ENCODE measurements around the gene MED26. TPM values are rescaled to one million over a fixed set of nuclear protein-coding genes. Genes with fewer than 3 reads are reported as not detected.

The MED26 gene
- total RNA-seq, 1 experiment from 2014 or later: 9.0 TPM

- peaks cover 54% of the 10 kb centered on the region for H3K36me3 Mint-ChIP-seq (ENCODE audit: insufficient read depth, unreplicated experiment)
- no peak overlapping the region for H3K27ac Mint-ChIP-seq (ENCODE audit: unreplicated experiment)
- no peaks in the 10 kb centered on the region for H3K4me1 Mint-ChIP-seq (ENCODE audit: low read depth, unreplicated experiment)
- no TSS peak for BruUV-seq (replicated peaks)
- no peaks in the 10 kb centered on the region for H3K27me3 Mint-ChIP-seq (ENCODE audit: unreplicated experiment)
- H3K9me3 Mint-ChIP-seq (ENCODE audit: low read depth, unreplicated experiment): no peaks in the 10 kb centered on the region
- TF ChIP-seq CTCF (IDR thresholded peaks at IDR 0.05; ENCODE audit: unreplicated experiment): no peak
- no peak overlapping the region for H3K4me3 Mint-ChIP-seq (ENCODE audit: low read depth, unreplicated experiment)
- DNase-seq: no peak
- intact Hi-C loops (cut with micrococcal nuclease; ENCODE audit: unreplicated experiment): no loop called here
- CTCF ChIA-PET: no interaction called here
These were observed 96.7 kb downstream of the MED26 start for GRCh38 chr19:16531380-16531669.

- CTCF ChIA-PET: no interaction called here
- no peak for DNase-seq
- intact Hi-C loops (cut with micrococcal nuclease; ENCODE audit: unreplicated experiment): no loop called here
- Mint-ChIP-seq H3K36me3 (ENCODE audit: insufficient read depth, unreplicated experiment) (peaks cover 53% of the 10 kb centered on the region), H3K4me1 (ENCODE audit: low read depth, unreplicated experiment) (no peaks in the 10 kb centered on the region), H3K27me3 (ENCODE audit: unreplicated experiment) (no peaks in the 10 kb centered on the region), H3K9me3 (ENCODE audit: low read depth, unreplicated experiment) (no peaks in the 10 kb centered on the region), H3K4me3 (ENCODE audit: low read depth, unreplicated experiment) (no peak overlapping the region), H3K27ac (ENCODE audit: unreplicated experiment) (no peak overlapping the region)
- no TSS peak for BruUV-seq (replicated peaks)
- TF ChIP-seq CTCF (IDR thresholded peaks at IDR 0.05; ENCODE audit: unreplicated experiment): no peak
These were observed 97.2 kb downstream of the MED26 start for GRCh38 chr19:16530540-16531379.

GRCh38 chr19:16529466-16530144, 98.4 kb downstream of the MED26 start:
- no peak for DNase-seq
- no peak for TF ChIP-seq CTCF (IDR thresholded peaks at IDR 0.05; ENCODE audit: unreplicated experiment)
- no peak overlapping the region for H3K4me3 Mint-ChIP-seq (ENCODE audit: low read depth, unreplicated experiment)
- no peaks in the 10 kb centered on the region for H3K27me3 Mint-ChIP-seq (ENCODE audit: unreplicated experiment)
- H3K9me3 Mint-ChIP-seq (ENCODE audit: low read depth, unreplicated experiment): no peaks in the 10 kb centered on the region
- H3K36me3 Mint-ChIP-seq (ENCODE audit: insufficient read depth, unreplicated experiment): peaks cover 60% of the 10 kb centered on the region
- intact Hi-C loops (cut with micrococcal nuclease; ENCODE audit: unreplicated experiment): no loop called here
- CTCF ChIA-PET: no interaction called here
- H3K27ac Mint-ChIP-seq (ENCODE audit: unreplicated experiment): no peak overlapping the region
- H3K4me1 Mint-ChIP-seq (ENCODE audit: low read depth, unreplicated experiment): no peaks in the 10 kb centered on the region
- no TSS peak for BruUV-seq (replicated peaks)

GRCh38 chr19:16527971-16528521, 100.0 kb downstream of the MED26 start:
- TF ChIP-seq CTCF (IDR thresholded peaks at IDR 0.05; ENCODE audit: unreplicated experiment): peak; percentile 30
- Mint-ChIP-seq H3K4me1 (ENCODE audit: low read depth, unreplicated experiment) (no peaks in the 10 kb centered on the region), H3K36me3 (ENCODE audit: insufficient read depth, unreplicated experiment) (peaks cover 54% of the 10 kb centered on the region), H3K27me3 (ENCODE audit: unreplicated experiment) (no peaks in the 10 kb centered on the region), H3K27ac (ENCODE audit: unreplicated experiment) (no peak overlapping the region), H3K4me3 (ENCODE audit: low read depth, unreplicated experiment) (no peak overlapping the region), H3K9me3 (ENCODE audit: low read depth, unreplicated experiment) (no peaks in the 10 kb centered on the region)
- CTCF ChIA-PET: interaction anchor here (0.9 kb wide), 1 partner anchor 41 kb away, joined by 3 read pairs; no protein-coding TSS in a partner anchor
- no peak for DNase-seq
- intact Hi-C loops (cut with micrococcal nuclease; ENCODE audit: unreplicated experiment): no loop called here
- no TSS peak for BruUV-seq (replicated peaks)
